GM21737 (cell line): ENCODE results near the gene VKORC1.
"Not testable (repeated sequence)": the region's sequence is repeated elsewhere in the genome, so short reads cannot be mapped to it uniquely, and the experiment has no call there.

Experiments
- ATAC-seq: cut with Tn5 transposase; IDR thresholded peaks from one replicate; pipeline ENCODE4 v1.9.1; 2021; ENCODE audit warnings: mild to moderate bottlenecking, moderate library complexity; ENCODE audit not compliant: unreplicated experiment

Gene VKORC1

DNA sequence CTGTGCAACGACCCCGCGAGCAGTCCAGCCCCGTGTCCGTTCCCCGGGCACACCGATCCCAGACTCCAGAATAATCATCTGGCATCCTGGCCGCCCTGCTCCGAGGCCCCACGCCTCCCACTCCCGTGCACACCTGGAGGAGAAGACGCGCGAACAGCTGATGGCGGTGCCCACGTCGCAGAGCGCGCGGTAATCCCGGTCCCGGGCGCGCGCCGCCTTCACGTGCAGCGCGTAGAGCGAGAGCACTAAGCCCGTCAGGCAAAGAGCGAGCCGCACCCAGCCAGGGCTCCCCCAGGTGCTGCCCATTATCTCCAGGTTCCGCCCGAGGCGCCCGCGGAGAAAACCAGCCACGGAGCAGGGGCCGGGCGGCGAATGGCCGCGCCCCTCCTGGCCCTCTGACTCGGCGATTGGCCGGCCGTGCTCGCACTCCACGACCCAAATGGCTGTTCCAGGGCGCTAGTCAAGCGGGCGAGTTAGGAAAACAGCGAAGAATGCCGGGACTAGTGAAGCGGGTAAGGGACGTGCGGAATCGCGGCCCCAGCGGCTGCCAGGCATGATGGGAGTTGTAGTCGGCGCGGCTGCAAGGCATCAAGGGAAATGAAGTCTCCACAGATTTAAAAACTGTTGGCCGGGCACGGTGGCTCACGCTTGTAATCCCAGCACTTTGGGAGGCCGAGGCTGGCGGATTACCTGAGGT is at the start of gene VKORC1:
Gene VKORC1, minus strand, starts transcription at position 374 of the 697 bp plus-strand sequence. Its CDS starts 68 bp downstream, at position 306.
- ATAC-seq, result peak; percentile 84

GRCh38 chr16:31143694-31144148 is 49.1 kb upstream of the VKORC1 start:
- no peak for ATAC-seq

GRCh38 chr16:31143011-31143693 is 48.6 kb upstream of the VKORC1 start:
- no peak for ATAC-seq

DNA sequence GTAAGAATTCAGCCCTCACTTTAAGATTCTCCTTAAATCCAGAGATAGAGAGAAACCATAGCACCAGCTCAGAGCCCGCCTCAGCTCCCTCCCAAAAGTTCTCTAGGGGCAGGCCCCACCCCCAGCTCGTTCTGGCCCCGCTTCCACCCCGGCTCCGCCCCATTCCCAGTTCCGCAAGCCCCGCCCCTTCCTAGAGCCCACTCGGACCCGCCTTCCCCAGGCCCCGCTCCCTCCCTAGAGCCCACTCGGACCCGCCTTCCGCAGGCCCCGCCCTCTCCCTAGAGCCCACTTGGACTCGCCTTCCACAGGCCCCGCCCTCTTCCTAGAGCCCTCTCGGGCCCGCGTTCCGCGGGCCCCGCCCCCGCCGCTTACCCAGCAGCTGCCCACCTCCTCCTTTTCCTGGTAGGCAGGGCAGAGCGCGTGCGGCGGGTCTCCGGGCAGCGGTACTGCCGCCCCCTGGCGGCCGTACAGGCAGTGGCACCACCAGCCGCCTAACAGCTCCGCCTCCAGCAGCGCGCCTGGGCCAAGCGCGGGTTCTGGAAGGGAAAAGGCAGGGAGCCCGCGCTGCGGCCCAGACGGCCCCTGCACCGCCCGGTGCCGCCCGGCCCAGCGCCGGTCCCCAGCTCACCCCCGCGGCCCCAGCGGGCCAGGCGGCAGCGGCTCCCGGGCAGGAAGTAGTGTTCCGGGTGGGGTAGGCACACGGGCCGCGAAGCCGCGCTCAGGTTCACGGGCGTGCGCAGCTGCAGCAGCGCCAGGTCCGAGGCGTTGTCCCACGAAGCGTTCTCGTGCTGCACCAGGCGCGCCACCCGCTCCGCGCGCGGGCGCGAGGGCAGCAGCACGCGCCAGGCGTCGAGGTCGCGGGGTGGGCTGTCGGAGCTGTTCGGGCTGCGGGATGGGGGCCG is 47.8 kb upstream of the VKORC1 start:
- ATAC-seq, result peak; percentile 86

GRCh38 chr16:31141489-31142108 is 47.0 kb upstream of the VKORC1 start:
- no peak for ATAC-seq

DNA sequence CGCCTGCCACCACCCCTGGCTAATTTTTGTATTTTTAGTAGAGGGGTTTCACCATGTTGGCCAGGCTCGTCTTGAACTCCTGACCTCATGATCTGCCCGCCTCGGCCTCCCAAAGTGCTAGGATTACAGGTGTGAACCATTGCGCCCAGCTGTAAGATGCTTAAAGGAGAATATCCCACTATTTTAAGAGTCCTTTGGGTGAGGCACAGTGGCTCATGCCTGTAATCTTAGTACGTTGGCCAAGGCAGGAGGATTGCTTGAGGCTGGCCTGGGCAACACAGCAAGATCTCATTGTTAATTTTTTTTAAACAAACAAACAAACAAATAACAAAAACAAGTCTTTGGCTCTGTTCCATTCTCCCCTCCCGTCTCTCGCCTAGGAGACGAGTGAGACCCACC is 46.5 kb upstream of the VKORC1 start:
- ATAC-seq, result not testable (repeated sequence)

- ATAC-seq, result no peak
Observed at GRCh38 chr16:31138621-31139578, 44.3 kb upstream of the VKORC1 start.

GRCh38 chr16:31136822-31137499 is 42.4 kb upstream of the VKORC1 start:
- ATAC-seq, result not testable (repeated sequence)

- no peak for ATAC-seq
Observed at GRCh38 chr16:31136287-31136662, 41.7 kb upstream of the VKORC1 start.

- no peak for ATAC-seq
Observed at GRCh38 chr16:31135535-31136286, 41.1 kb upstream of the VKORC1 start, which contains the start of gene PRSS8. Gene PRSS8, minus strand, starts transcription at chr16:31135727. Its CDS starts 229 bp downstream, at chr16:31135498.

DNA sequence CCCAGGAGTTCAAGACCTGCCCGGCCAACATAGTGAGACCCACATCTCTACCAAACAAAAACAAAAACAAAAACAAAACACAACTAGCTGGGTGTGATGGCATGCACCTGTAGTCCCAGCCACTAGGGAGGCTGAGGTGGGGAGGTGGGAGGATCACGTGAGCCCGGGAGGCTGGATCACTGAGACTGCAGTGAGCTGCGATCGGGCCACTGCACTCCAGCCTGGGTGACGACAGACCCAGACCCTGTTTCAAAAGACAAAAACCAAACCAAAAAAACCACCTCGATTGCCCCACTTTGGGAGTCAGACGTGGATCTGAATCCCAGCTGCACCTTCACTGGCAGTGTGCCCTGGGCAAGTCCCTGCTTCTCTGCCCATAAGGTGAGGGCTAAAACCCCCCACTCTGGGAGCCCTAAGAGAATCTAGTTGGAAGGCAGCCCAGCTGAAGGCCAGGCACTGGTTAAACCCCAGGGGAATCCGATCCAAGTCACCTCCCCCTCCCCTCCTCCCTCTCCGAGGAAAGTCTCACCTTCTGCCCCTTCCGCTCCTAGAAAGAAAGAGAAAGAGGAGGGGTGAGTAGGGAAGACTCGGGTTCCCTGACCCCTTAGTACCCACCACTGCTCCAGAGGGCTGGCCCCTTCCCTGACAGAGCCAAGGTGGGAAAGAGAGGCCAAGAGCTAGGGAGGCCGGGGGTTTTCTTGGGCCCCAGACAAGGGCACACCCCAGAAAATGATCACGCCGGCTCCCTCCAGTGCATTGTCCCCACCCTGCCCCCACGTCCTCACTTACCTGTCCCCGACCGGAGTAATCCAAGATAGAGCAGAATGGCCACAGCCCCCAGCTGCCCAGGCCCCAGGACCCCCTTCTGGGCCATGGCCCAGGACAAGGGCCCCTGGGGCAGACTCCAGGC is 40.3 kb upstream of the VKORC1 start:
- ATAC-seq, result no peak

- ATAC-seq, result no peak
Observed at GRCh38 chr16:31134091-31134571, 39.5 kb upstream of the VKORC1 start.

DNA sequence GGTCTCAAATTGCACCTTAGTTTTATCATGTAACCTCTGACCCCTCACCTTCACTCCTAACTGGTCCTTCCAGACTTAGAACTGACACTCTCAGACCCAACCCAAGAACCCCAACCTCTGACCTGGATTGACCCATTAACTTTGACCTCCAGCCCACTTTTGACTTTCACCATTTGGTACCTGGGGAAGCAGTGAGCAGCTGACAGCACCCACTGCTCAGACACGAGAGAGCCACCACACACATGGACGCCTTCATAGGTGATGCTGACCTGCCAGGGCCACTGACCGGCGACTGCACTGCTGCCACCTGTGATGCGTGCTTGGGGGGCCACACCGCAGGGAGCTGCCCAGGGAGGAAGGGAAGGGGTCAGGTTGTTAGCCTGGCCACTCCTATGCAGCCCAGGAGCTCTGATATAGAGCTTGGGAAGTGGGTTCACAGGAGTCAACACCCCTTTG is 38.5 kb upstream of the VKORC1 start:
- ATAC-seq, result no peak

DNA sequence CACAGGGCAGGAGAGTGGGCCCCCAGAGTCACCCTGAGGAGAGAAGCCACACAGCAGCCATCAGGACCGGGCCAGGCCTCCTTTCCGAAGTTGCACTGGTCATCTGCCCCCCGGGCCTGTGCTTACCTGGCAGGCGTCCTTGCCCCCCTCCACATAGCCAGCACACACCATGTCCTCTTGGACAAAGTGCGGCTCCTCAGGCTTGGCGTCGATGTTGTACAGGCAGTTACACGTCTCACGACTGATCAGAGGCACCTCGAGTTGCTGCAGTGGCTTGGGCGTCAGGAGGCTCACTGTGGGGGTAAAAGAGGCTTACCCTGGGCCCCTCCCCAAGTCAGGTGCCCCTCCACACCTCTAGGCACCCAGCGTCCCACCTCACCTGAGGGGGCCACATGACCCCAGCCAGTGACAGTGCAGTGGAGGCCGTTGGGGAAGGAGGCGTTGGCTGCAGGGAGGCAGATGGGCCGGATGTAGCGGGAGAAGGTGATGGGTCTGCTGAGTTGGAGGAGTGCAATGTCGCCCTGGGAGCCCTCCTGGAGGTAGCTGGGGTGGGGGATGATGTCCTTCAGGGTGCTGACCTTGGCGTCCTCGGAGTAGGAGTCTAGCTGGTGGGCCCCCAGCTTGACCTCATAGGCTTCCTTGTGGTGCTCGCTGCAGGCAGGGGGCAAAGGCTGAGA is 37.8 kb upstream of the VKORC1 start:
- ATAC-seq, result no peak

- ATAC-seq, result no peak
Observed at GRCh38 chr16:31131841-31132271, 37.3 kb upstream of the VKORC1 start.

GRCh38 chr16:31131416-31131815 is 36.8 kb upstream of the VKORC1 start:
- no peak for ATAC-seq
